ENCODE results near the gene MRPS18A. TPM values are rescaled to one million over a fixed set of nuclear protein-coding genes. Genes with fewer than 3 reads are reported as not detected.

MRPS18A gene
- 10 to 100 TPM; 45.0 to 54.1 (median 48.1) TPM for polyA plus RNA-seq (ENCODE audit: insufficient read length in 4 of 4)

DNA sequence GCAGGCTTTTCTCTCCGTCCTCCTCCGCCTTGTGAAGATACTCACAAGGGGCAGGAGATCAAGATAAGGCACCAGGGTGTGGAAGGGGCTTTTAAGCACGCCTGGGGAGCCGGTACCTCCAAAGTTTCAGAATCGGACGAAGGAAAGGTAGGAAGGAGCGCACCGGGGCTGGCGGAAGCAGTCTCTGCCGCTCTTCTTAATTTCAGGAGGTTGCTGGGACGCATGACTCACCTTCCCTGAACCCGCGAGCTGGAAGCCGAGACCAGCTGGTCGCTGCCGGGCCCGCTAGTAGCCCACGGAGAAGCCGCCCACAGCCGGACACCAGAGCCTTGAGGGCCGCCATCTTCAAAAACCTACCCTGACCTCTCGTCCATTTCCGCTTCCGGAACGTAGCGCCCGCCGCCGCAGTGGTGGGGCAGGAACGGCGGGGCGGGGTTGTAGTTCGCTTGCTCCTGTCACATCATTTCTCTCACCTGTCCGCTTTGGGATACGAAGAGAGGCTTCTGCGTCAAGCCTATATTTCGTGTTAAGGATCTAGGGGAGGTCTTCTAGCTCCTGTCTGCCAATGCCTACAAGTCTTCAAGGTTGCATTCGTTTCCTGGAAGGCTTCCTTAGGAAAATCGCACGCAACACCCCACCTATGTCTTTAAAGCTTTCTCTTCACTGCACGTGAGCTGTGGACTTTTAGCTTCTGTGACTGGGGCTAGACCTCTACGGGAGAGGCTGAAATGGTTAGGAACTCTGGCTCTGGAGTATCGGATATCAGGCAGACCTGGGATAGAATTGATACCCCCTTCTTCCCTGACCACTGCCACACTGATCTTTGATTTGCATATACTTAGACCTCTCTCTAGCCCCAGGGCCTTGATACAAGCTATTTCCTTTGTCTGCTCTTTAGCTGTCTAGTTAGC lies at the start of gene MRPS18A:
Gene MRPS18A (minus strand): TSS at position 355 of the 911 bp plus-strand sequence. CDS start 12 bp downstream, at position 343.
- no peak for DNase-seq (ENCODE audit: low read depth in 4 of 4, low spot score in 3 of 4)

DNA sequence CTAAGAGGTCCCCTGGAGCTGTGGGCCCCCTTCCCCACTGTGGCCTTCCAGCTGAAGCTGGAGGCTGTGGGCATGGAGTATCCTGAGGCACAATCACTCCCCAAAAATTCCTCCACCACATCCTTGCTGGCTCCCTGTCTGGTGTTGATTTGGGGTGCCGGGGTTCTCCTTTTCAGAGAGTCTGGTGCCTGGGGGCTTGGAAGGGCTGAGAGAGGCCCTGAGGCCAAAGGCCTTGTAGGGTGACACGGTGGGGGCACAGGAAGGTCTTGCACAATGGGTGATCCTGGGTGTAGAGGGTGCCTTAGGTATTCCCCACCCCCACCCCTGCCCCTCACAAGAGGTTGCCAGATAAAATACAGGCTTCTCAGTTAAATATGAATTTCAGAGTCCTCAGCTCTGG lies 49.3 kb upstream of the MRPS18A start:
- DNase-seq (ENCODE audit: low read depth in 4 of 4, low spot score in 3 of 4), result no peak

DNA sequence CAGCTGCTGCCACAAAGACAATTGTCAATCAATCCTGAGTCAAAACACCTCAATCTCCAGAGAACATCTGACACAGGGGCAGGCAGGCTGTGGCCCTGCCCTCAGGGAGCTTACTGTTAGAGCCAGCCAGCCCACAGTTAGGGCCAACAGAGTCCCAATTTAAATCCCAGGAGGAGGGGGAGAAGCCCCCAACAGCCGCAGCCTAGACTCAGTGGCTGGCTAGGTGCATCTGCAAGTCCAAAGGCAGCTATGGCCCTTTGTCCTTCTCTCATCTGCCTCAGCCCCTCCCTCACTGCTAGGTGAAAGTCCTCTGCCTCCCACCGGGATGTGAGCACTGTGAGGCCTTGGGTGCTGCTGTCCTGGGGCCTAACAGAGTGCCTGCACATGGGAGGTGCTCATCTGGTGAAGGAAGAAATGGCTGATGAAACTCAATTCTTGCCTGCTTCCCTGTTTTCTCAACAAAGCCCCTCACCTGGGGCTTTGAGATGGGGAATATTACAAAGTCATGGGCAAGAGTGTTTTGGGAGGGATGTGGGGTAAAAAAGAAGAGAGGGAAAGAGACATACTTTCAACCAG lies 48.7 kb upstream of the MRPS18A start:
- no peak for DNase-seq (ENCODE audit: low read depth in 4 of 4, low spot score in 3 of 4)

DNA sequence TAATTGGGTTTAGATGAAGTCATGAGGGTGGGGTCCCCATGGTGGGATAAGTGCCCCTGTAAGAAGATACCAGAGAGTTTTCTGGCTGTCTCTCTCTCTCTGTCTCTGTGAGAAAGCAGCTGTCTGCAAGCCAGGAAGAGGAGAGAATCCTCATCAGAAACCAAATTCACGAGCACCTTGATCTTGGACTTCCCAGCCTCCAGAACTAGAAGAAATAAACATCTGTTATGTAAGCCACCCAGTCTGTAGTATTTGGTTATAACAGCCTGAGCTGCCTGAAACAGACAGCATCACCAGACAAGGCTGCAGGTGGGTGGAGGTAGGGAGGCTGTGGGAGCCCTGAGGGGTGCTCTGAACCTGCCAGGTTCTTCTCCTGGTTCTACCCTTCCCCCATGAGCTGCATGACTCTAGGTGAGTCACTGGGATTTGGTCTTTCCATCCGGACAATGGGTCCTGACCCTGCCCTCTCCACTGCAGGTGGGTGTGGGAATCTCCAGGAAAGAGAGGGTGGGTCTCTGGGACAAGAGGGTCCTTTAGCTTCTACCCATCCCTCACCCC lies 48.1 kb upstream of the MRPS18A start:
- DNase-seq (ENCODE audit: low read depth in 4 of 4, low spot score in 3 of 4), result no peak

DNA sequence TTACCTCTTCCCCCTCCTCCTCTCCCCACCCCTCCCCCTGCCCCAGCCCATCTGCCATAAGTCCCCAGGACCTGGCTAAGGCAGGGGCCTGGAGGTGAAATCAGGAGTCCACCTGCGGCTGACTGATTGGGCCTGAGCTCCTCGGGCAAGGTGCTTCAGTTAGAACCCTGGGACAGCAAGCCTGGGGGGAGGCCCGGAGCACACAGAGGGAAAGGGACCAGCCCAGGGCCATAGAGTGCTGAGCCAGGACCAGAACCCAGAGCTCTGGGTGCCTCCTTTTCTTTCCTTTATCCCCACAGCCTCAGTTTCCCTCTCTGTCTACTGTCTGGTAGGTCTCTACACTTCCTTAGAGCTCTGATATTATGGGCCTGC lies 46.7 kb upstream of the MRPS18A start:
- no peak for DNase-seq (ENCODE audit: low read depth in 4 of 4, low spot score in 3 of 4)

DNA sequence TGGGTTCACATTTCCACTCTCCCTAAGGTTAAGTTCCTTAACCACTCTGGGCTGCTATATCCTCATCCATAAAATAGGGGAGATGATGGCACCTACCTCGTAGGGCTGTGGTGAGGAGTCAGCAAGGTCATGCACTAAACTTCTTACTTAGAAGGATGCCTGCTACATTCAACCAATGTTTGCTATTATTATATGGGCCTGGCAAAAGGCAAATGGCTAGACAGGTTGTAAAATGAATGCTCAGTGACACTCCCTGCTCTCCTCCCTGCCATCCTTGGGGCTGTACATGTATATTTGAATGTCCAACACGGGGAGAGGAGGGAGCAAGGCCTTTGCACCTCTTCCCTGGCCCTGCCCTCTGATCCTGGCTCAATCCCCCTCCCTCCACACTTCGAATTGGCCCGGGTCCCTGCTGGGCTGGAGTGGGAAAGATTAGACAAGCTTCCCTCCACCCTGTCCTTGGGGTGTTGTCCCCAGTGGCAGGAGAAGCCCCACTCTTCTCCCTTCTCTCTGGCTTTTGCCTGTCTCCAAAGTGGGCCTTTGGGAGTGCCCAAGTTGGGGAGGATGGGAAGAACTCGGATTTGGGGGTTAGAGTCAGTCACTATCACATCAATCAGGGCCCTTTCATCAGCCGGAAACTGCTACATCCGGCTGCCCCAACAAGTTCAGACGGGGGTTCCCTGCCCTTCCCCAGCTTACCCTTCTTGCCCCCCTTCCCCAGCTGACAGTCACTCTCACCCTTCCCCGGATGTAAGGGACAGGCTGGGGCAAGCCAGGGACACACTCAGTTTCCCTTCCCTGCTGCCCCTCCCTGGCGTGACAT lies 46.1 kb upstream of the MRPS18A start:
- DNase-seq (ENCODE audit: low read depth in 4 of 4, low spot score in 3 of 4), result no peak

DNA sequence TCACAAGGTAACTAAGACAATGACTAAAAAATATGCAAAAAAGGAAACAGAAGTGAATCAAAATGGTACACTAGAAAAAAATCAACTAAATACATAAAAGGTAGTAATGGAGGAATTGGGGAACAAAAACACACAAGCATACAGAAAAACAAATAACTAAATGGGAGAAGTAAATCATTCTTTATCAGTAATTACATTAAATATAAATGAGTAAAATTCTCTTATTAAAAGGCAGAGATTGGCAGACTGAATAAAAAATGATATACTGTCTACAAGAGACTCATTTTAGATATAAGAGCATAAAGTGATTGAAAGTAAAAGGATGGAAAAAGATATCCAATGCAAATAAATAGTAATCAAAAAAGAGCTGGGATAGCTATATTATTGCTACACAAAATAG lies 43.0 kb upstream of the MRPS18A start:
- DNase-seq (ENCODE audit: low read depth in 4 of 4, low spot score in 3 of 4), result no peak

DNA sequence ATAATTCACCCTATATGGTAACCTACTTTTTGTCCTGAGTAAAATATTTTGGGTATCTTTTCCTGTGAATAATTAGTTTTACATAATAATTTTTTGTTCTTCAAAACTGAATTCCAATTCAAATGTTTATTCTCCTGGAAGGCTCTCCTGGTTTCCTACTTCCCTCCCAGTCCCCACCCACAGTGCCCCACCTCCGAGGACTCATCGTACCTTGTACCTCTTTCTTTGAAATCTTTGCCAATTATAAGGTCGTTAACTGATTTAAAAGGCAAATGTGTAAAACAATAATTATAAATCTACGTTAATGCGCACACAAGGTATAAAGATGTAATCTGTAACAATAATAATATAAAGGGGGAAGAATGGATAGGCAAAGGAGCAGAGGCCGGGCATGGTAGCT lies 41.9 kb upstream of the MRPS18A start:
- no peak for DNase-seq (ENCODE audit: low read depth in 4 of 4, low spot score in 3 of 4)

DNA sequence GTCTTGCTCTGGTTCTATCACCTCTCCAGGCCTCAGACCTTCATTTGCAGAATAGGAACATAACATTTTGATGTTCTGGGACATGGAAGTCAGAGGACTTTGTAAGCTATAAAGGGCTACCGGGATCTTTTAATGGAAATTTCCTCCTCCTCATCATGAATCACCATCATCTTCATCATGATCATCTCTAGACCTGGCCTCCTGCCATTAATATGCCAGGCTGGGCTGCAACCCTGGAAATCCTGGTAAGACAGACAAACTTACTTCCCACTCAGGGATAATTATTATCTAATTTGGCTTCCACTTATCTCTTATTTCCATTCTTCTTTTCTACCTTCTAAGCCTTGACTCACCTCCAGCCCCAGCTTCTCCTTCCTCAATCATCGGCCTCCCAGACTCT lies 41.0 kb upstream of the MRPS18A start:
- no peak for DNase-seq (ENCODE audit: low read depth in 4 of 4, low spot score in 3 of 4)

DNA sequence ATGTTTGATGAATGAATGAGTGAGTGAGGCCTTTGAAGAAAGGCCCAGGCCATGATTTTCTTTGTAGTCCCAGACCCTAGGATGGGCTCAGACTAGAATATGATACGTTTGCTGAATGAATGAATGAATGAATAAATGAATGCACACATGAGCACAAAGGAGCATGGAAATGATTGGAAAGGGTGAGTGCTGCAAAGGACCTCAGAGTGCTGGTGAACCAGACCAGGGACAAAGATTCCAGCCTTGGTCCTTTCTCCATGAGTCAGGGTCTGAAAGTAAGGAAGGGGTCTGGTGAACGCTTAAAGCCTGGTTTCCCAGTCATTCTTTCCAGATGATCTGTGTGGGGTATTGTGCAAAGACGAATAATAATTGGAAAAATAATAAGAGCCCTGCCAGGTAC lies 40.0 kb upstream of the MRPS18A start:
- no peak for DNase-seq (ENCODE audit: low read depth in 4 of 4, low spot score in 3 of 4)

DNA sequence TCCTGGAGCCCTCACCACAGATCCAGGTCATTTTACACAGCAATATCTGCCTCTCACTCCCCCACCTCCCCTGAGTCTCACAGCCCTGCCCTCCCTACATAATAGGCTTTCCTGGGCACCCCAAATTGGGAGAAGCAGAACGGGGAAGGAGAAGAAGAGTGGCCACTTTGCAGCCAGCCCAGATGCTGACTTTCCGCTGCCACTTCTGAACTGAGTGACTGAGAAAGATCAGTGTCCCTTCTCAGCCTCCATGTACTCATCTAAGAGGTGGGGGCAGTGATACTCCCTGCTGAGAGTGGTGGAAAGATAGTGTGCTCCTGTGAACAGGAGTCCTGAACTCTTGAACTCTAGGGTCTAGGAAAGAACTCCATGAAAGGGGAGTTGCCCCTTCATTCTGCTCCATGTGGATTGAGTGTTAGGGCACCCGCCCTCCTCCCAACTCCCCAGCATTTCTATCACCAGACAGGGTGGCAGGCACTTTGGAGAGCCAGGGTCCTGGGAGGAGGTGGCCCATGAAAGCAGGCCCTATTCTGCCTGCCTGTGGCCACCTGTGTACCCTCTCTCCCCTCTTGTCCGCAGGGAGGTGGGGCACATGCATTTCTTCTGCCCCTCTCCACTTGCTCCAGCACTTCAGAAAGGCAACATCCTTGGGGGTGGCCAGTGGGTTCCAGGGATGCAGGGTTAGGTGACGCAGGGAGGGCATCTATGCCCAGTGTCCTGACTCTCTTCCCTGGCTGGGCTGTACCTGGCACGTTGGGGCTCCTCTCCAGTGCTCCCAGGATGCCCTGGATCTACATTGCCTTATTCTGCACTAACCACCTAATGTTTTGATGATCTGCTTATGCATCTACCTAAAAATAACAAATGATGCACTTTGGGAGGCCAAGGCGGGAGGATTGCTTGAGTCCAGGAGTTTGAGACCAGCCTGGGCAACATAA lies 38.3 kb upstream of the MRPS18A start:
- no peak for DNase-seq (ENCODE audit: low read depth in 4 of 4, low spot score in 3 of 4)

DNA sequence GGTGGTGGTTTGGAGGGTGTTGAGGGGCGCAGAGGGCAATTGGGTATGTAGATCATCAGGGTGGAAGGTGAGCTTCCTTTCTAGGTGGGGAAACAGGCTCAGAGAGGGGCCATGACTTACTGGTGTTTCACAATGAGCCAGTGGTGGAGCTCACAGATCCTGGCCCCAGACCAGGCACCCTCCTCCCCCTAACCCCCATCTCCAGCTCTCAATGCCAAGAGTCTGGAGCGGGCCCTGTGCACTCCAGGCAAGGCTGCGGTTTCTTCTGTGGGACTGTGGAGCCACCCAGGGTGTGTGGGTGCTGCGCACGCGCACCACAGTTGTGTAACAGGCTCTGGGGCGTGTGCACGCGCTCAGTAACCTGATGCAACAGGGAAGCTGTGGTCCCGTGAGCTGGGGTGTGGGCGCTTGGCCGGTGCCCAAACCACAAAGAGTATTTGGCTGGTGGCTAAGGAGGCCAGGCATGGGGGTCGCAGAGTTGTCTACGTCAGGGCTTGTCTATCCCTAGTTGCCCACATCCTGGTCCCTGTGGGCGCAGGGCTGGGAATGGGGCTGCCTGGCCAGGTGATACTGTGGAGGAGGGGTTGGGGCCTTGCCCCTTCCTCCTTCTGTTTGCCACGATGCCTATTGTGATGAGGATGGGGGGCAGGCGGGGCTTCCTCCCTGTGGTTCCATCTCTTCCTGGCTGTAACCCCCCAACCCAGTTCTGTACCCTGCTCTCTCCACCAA lies 37.5 kb upstream of the MRPS18A start:
- DNase-seq (ENCODE audit: low read depth in 4 of 4, low spot score in 3 of 4), result no peak

DNA sequence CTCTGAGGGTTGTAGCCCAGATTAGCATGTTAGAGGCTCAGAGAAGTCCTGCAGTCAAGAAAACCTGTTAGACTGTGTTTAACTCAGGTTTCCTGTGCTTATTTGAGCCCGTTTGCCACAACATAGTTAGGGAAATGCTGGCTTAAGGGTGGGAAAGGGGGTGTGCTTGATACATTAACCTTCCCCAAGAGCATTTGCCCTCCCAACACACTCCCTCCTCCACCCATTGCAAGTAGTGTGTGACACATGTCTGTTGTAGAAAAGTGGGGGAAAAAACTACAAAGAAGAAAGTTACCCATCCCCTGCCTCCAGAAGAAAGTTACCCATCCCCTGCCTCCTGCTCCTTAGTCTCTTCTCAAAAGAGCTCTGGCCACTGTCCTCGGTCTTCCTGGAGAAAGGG lies 36.8 kb upstream of the MRPS18A start:
- no peak for DNase-seq (ENCODE audit: low read depth in 4 of 4, low spot score in 3 of 4)

DNA sequence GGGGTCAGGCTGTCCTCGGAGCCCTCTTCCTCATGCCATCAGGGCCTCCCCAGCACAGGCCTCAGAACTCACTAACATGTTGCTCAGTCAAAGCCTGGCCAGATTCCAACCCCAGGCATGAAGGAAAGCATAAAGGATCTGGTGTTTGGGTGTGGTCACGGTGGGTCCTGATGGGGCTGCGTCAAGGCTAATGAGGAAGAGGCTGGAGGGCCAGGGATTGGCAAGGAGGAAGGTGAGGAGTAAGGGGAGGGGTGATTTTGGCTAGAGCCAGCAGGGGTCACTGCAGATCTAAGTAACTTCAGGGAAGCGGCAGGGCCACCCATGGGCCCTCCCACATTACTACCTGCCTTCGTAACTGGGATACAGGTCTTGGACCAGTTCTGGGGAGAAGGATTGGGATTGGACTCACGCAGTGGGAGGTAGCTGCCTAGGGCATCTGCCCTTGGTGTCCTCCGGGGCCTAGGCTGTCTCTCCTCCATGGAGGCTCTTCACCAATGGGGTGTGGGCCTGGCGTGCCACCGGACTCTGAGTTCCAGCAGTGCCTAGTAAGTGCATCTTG lies 36.2 kb upstream of the MRPS18A start:
- no peak for DNase-seq (ENCODE audit: low read depth in 4 of 4, low spot score in 3 of 4)

DNA sequence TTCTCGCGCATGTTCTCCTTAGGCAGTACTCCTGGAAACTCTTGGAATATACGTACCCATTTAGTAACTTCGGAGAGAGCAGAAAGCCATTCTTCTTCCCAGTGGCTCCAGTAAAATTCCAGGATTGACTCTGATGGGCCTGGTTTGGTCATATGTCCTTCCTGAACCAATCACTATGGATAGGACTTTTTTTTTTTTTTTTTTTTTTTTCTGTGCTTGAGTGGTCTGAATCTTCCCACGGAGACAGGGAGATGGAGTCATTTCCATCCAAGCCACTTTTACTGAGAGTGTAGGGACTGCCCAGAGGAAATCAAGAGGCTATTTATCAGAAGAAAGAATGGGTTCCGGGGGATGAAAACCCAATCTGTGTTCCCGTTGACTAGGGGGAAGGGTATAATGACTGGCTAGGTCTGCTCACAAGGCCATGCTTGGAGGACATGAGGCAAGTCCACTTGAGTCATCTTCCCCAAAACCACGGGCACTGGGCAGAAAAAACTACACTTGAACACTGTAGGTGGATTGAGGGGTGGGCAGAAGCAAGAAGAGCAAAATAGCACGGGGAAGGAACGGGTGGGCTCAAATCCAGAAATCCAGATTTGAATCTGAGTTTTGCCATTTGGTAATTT lies 35.4 kb upstream of the MRPS18A start:
- no peak for DNase-seq (ENCODE audit: low read depth in 4 of 4, low spot score in 3 of 4)

DNA sequence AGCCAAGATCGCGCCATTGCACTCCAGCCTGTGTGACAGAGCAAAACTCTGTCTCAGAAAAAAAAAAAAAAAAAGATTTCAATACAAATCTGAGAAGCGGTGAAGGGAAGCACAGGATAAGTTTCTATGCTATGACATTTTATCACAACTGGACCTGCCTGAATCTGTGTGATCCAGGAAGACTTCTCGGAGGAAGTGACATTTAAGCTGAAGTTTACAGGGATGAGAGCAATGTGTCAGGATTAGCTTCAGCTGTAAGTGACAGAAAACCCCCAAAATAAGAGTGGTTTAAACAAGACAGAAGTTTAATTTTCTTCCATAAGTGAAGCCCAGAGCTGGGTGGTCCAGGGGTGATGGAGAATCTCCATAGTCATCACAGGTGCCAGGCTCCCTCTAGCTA lies 33.4 kb upstream of the MRPS18A start:
- no peak for DNase-seq (ENCODE audit: low read depth in 4 of 4, low spot score in 3 of 4)

DNA sequence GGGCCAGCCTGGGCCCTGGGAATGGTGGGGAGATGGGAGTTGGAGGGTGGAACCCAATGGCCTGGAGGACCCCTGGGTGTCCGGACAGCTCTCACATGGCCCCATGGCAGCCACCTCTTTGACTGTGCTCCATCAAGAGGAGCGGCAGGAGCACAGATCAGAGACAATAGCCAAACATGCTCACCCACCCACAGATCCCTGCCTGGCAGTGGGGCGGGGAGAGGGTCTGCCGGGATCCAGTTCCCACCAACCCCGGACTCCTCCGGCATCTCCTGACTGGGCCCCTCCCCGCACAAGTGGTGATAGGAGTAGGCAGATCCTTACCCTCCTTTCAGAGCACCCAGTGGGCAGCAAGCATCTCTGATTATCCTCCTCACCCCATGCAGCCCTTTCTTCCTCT lies 31.9 kb upstream of the MRPS18A start:
- DNase-seq (ENCODE audit: low read depth in 4 of 4, low spot score in 3 of 4), result no peak

DNA sequence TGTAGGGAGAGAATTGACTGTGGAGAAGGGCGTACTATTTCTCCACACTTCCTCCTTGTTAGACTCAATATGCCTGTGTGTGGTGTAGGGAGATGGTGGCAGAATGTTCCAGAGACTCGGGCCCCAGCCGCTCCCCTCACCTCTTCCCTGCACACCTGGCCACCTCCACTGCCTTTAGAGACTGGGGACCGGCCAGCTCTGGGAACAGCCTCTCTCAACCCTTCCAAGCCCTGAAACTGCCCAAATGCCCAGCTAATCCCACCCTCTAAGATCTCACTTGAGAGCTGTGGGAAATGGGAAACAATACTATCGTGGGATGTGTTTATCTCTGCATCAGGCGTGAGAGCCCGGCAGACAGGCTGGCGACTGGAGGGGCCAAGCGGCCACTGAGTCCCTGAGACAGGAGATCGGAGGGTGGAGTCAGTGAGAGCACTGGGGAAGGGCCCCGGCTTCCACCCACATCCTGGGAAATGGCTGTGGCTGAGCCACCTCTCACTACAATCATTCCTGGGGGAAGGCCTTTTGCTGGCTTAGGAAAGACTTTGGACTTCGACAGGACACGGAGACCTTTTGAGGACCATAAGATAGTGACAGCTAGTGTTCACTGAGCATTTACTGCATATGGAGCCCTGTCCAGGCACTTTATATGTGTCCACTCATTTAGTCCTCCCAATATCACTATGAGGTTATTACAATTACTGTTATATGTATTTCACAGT lies 31.0 kb upstream of the MRPS18A start:
- no peak for DNase-seq (ENCODE audit: low read depth in 4 of 4, low spot score in 3 of 4)

Data from right renal pelvis (tissue), 4 donors.